ENCODE measurements around the gene TXNDC11. TPM values are rescaled to one million over a fixed set of nuclear protein-coding genes. Genes with fewer than 3 reads are reported as not detected.

TXNDC11 gene
- total RNA-seq, 3 donors from 2014 or later = 38.6 to 53.7 (median 47.9) TPM

GRCh38 chr16:11712122-11712521, 30.5 kb downstream of the TXNDC11 start:
- DNase-seq (ENCODE audit: low spot score in 2 of 2) = no peak
- TF ChIP-seq POLR2A (IDR thresholded peaks at IDR 0.05) (no peak), POLR2AphosphoS5 (IDR thresholded peaks at IDR 0.05) (no peak), CTCF (IDR thresholded peaks at IDR 0.05) (no peak)
- no peaks in the 10 kb centered on the region for H3K27me3 ChIP-seq
- H3K36me3 ChIP-seq = no peaks in the 10 kb centered on the region
- intact Hi-C loops (cut with DNase I; ENCODE audit: low total_unique reads) = no loop called here
- no peak overlapping the region for H3K27ac ChIP-seq
- no peaks in the 10 kb centered on the region for H3K4me1 ChIP-seq
- no peaks in the 10 kb centered on the region for H3K9me3 ChIP-seq
- H3K4me3 ChIP-seq = no peak overlapping the region

DNA sequence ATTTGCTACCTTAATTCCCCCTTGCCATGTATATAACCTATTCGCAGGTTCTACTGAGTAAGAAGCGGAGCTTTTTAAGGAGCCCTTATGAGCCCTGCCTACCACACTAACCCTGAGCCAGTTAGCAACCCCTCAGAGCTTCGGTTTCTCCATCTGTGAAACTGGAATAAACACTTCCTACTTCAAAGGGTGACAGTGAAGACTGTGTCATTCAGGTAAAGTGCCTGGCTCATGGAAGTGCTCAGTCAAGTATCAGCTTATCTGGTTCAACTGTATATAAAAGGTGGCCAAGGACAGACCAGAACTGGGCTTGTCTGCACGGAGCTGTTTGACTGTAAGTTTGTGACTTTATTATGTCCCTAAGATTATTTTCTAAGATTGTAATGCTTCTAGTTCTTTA, 31.0 kb downstream of the TXNDC11 start:
- DNase-seq (ENCODE audit: low spot score in 2 of 2) = no peak
- Histone ChIP-seq H3K9me3 (no peaks in the 10 kb centered on the region), H3K27ac (no peak overlapping the region), H3K27me3 (no peaks in the 10 kb centered on the region), H3K4me3 (no peak overlapping the region), H3K36me3 (no peaks in the 10 kb centered on the region), H3K4me1 (no peaks in the 10 kb centered on the region)
- TF ChIP-seq POLR2A (IDR thresholded peaks at IDR 0.05) = no peak
- no peak for TF ChIP-seq POLR2AphosphoS5 (IDR thresholded peaks at IDR 0.05)
- no peak for TF ChIP-seq CTCF (IDR thresholded peaks at IDR 0.05)
- intact Hi-C loops (cut with DNase I; ENCODE audit: low total_unique reads) = no loop called here

DNA sequence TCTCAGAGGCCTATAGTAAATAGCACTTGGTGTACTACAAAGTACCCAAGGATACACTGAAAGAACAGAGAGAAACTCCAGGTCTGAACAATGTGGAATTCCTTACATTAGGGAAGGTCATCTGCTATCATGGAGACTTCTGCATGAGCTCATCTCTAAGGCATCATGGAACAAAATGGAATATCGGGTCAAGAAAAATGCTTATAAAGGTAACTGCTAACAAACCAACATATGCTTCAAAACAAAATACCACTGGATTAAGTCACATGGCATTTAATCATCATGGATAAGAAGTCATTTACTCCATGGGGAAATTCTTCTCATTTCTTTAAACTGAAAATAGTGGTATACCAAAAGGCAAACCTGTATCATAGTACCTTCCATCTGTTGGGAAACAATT, 34.2 kb downstream of the TXNDC11 start:
- DNase-seq (ENCODE audit: low spot score in 2 of 2) = no peak
- Histone ChIP-seq H3K36me3 (no peaks in the 10 kb centered on the region), H3K4me3 (no peak overlapping the region), H3K9me3 (no peaks in the 10 kb centered on the region), H3K4me1 (no peaks in the 10 kb centered on the region), H3K27ac (no peak overlapping the region), H3K27me3 (no peaks in the 10 kb centered on the region)
- intact Hi-C loops (cut with DNase I; ENCODE audit: low total_unique reads) = no loop called here
- TF ChIP-seq POLR2A (IDR thresholded peaks at IDR 0.05) (no peak), POLR2AphosphoS5 (IDR thresholded peaks at IDR 0.05) (no peak), CTCF (IDR thresholded peaks at IDR 0.05) (no peak)

GRCh38 chr16:11707679-11708197, 34.9 kb downstream of the TXNDC11 start:
- Histone ChIP-seq H3K4me1 (no peaks in the 10 kb centered on the region), H3K27ac (no peak overlapping the region), H3K9me3 (no peaks in the 10 kb centered on the region), H3K4me3 (no peak overlapping the region), H3K36me3 (no peaks in the 10 kb centered on the region), H3K27me3 (no peaks in the 10 kb centered on the region)
- intact Hi-C loops (cut with DNase I; ENCODE audit: low total_unique reads) = no loop called here
- DNase-seq (ENCODE audit: low spot score in 2 of 2) = no peak
- no peak for TF ChIP-seq POLR2A (IDR thresholded peaks at IDR 0.05)
- TF ChIP-seq POLR2AphosphoS5 (IDR thresholded peaks at IDR 0.05) = no peak
- no peak for TF ChIP-seq CTCF (IDR thresholded peaks at IDR 0.05)

DNA sequence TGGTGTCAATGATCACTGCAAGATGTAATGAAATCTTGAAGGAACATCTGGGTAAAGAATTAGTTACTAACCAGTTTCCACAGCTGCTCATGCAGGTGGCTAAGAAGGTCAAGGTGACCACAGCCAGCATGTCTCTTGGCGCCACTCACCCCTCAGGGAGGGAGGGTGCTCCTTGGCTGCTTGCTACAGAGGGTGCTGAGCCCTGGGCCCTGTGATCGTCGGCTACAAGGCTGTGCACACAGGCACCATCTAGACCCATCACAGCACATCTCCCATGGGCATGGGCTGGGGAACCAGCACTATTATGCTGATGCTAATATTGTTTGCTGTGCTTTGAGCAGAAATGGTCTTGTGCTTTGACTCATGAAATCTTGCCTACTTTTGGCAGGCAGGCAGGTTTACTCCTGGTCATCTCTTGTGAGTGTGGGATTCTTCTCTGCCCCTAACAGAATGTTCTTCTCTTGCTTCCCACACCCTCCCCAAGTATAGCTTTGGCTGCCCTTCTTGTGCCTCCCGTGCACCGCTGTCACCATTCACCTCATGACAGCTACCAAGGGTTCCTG, 36.4 kb downstream of the TXNDC11 start:
- Histone ChIP-seq H3K4me1 (no peaks in the 10 kb centered on the region), H3K27ac (peak overlapping the region in 1 of 2 donors; percentile 2), H3K9me3 (no peaks in the 10 kb centered on the region), H3K36me3 (no peaks in the 10 kb centered on the region), H3K27me3 (no peaks in the 10 kb centered on the region), H3K4me3 (no peak overlapping the region)
- intact Hi-C loops (cut with DNase I; ENCODE audit: low total_unique reads) = no loop called here
- TF ChIP-seq CTCF (IDR thresholded peaks at IDR 0.05) = no peak
- TF ChIP-seq POLR2AphosphoS5 (IDR thresholded peaks at IDR 0.05) = no peak
- TF ChIP-seq POLR2A (IDR thresholded peaks at IDR 0.05) = no peak
- no peak for DNase-seq (ENCODE audit: low spot score in 2 of 2)

Data from breast epithelium (tissue), 4 donors.